ENCODE results near the gene MYL12B. TPM values are rescaled to one million over a fixed set of nuclear protein-coding genes. Genes with fewer than 3 reads are reported as not detected.
A peak's percentile ranks its signal among the peaks of the same experiment; 100 is the strongest.

MYL12B gene
- 100 to 1,000 TPM; 185 to 292 (median 210) TPM for total RNA-seq
- 100 to 1,000 TPM; 317 to 462 TPM for polyA plus RNA-seq
- long read RNA-seq, donor 1, transcript MYL12B-201 (4 exons, 1,210 nt), result major isoform, 141 of 160 reads
- long read RNA-seq, donor 1, partial matches to known transcripts, result 14 of 160 reads
- long read RNA-seq, donor 1, other reads (novel, unspliced or antisense), result 1 of 160 reads
- long read RNA-seq, donor 2, transcript MYL12B-201 (4 exons, 1,210 nt), result major isoform, 231 of 239 reads
- long read RNA-seq, donor 2, partial matches to known transcripts, result 5 of 239 reads
- long read RNA-seq, donor 2, other reads (novel, unspliced or antisense), result 0 of 239 reads
- long read RNA-seq, donor 3, transcript MYL12B-201 (4 exons, 1,210 nt), result major isoform, 137 of 158 reads
- long read RNA-seq, donor 3, partial matches to known transcripts, result 18 of 158 reads
- long read RNA-seq, donor 3, other reads (novel, unspliced or antisense), result 1 of 158 reads

DNA sequence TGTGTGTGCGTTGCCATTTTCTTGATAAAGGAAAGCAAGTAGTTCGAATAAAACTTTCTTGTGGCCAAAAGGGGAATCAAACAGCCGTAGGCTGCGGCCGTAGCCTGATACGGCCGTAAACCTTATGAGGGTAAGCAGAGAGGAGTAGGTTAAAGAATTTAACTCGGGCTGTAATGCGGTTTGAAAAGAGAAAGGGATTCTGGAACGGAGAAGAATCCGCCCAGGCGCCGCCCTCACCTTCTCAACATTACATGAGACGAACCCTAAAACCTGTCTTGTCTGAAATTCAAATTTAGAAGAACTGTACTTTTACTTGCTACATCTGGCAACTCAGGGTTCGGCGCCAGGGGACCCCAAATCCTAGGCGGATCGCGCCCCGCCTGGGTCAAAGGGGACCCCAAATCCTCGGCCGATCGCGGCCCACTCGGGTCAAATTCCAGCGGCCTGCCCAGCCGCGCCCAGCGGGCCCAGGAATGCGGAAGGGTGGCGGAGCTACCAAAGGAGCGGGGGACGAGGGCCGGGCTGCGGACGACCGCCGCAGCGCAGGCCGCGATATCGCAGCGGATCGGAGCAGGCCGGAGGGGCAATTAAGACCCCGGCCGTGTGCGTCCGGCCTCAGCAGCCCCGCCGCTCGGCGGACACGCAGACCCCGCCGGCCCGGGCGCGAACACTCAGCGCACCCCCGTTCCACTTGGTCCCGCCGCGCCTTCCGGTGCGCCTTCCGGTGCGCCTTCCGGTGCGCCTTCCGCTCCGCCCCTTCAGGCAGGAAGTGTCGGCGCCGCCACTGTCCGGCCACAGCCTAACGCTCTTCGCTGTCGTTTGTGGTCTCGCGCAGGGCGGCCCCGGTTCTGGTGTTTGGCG lies at the start of gene MYL12B:
Gene MYL12B (plus strand): TSS at position 761 of the 861 bp plus-strand sequence. CDS start 10,766 bp downstream, outside the sequence.
- ATAC-seq, result peak; percentile 36 to 94 (median 74)
- H3K4me1 ChIP-seq, result peaks cover 12 to 86% (median 48%) of the 10 kb centered on the region in 12 donors

GRCh38 chr18:3212657-3213056 lies 49.3 kb upstream of the MYL12B start:
- H3K27me3 ChIP-seq, result no peaks in the 10 kb centered on the region
- TF ChIP-seq CTCF (IDR thresholded peaks at IDR 0.05), result no peak
- TF ChIP-seq POLR2A (IDR thresholded peaks at IDR 0.05), result no peak
- ATAC-seq (no peak), DNase-seq (no peak)
- peak overlapping the region in 10 of 12 donors; percentile 53 to 97 (median 88) for H3K27ac ChIP-seq
- H3K4me3 ChIP-seq, result peak overlapping the region in 8 of 12 donors; percentile 4 to 70 (median 60)
- intact Hi-C loops (cut with DNase I), result loop anchor here in 2 of 10 donors (5.0 to 10.0 kb wide), 2 partner anchors 35 to 58 kb away; partner anchors contain the start of gene MYL12A (in 1 of the 2)
- H3K36me3 ChIP-seq, result peaks cover 0 to 63% (median 18%) of the 10 kb centered on the region in 9 donors
- 32 to 49% (median 41%) methylated on average over 4 of the region's 4 CpGs for WGBS, 4 donors
- H3K9me3 ChIP-seq, result no peaks in the 10 kb centered on the region
- H3K4me1 ChIP-seq, result peaks cover 0 to 66% (median 30%) of the 10 kb centered on the region in 12 donors

More for the DNA sequence above, at the start of gene MYL12B:
- intact Hi-C loops (cut with DNase I), result loop anchor here in 5 of 10 donors (5.0 to 10.0 kb wide), 3 partner anchors 191 to 331 kb away; partner anchors contain the start of genes TGIF1 (in 4 of the 5) and LPIN2 (in 1 of the 5)
- peak; percentile 86 to 92 (median 87) for DNase-seq
- Histone ChIP-seq H3K9me3 (no peaks in the 10 kb centered on the region), H3K4me3 (peak within 1 kb of the TSS; percentile 68 to 96 (median 88)), H3K27ac (peak within 1 kb of the TSS; percentile 95 to 100 (median 97)), H3K36me3 (peaks cover 0 to 32% (median 24%) of the 10 kb centered on the region in 9 donors), H3K27me3 (no peaks in the 10 kb centered on the region)
- 0% methylated on average over 33 to 84 of the region's 84 CpGs for WGBS, 4 donors
- peak in 1 of 2 donors; percentile 46 for TF ChIP-seq POLR2A (IDR thresholded peaks at IDR 0.05)
- TF ChIP-seq CTCF (IDR thresholded peaks at IDR 0.05), result peak in 2 of 12 donors; percentile 17 to 18

DNA sequence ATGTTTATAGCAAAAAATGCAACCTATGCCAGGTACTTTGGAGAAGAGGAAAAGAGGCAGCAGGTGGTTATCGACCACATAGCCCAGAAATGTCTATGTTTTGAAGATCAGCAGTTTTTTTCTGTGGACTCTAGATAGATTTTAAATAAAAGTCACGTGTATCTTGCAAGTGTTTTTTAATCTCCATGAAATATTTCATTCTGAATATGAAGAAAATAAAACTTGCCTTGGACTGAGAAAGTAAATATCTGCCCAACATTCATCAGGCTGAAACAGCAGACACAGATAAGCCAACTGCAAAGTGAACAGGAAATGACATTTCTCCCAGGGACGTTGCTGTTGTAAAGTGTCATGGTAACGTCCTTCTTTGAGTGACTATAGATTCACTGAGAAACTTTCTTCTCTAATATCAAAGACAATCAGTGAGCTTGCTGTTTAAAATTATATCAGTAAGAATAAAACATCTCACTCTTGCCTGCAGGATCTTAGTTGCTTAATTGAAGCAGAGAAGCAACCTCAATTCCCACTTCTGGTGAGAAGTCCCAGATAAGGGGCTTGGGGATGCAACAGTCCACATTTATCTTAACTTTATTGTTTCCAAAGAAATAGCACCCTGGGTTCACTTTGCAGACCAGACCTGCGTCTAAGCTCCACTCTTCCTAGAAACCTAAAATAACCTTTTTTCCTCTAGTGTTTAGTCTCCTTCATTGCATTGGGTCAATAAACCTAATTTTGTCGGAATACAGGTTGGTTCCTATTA lies 48.5 kb upstream of the MYL12B start:
- 21 to 30% (median 24%) methylated on average over 6 of the region's 6 CpGs for WGBS, 4 donors
- Histone ChIP-seq H3K4me3 (peak overlapping the region in 10 of 12 donors; percentile 5 to 70 (median 46)), H3K27ac (peak overlapping the region in 11 of 12 donors; percentile 33 to 97 (median 90))

More for the DNA sequence above, 48.5 kb upstream of the MYL12B start:
- TF ChIP-seq CTCF (IDR thresholded peaks at IDR 0.05) (no peak), POLR2A (IDR thresholded peaks at IDR 0.05) (no peak)
- H3K27me3 ChIP-seq, result no peaks in the 10 kb centered on the region
- H3K9me3 ChIP-seq, result no peaks in the 10 kb centered on the region
- ATAC-seq (no peak), DNase-seq (no peak)
- H3K4me1 ChIP-seq, result peaks cover 0 to 65% (median 28%) of the 10 kb centered on the region in 12 donors
- intact Hi-C loops (cut with DNase I), result loop anchor here in 2 of 10 donors (5.0 to 10.0 kb wide), 2 partner anchors 34 to 59 kb away; partner anchors contain the start of gene MYL12A (in 1 of the 2)
- H3K36me3 ChIP-seq, result peaks cover 0 to 55% (median 18%) of the 10 kb centered on the region in 9 donors
